Activated B cell treated with CpG ODN at 0.5 μM for 24 hours (primary cell): Measurements from ENCODE around the gene RHOJ. TPM values are rescaled to one million over a fixed set of nuclear protein-coding genes. Genes with fewer than 3 reads are reported as not detected.

Experiments used
- ATAC-seq: fragments of 200-7000 bp; cut with Tn5 transposase; one replicate; pipeline ENCODE4 v1.10.0; 2021; ENCODE audit warnings: low read depth, mild to moderate bottlenecking, moderate library complexity
- CTCF ChIA-PET: fragments of 350-600 bp; sonication (Branson Sonifier 250); formaldehyde crosslinking; loops from one replicate; lab custom pipeline; 2021; ENCODE audit warnings: antibody characterized with exemption; lab: Charles Lee
- POLR2A ChIA-PET: fragments of 350-600 bp; sonication (Branson Sonifier 250); formaldehyde crosslinking; loops from one replicate; lab custom pipeline; 2021; ENCODE audit warnings: antibody characterized with exemption; lab: Charles Lee
- DNase-seq: peaks from one replicate; pipeline ENCODE4 v3.0.0; 2022
- H3K27ac Mint-ChIP-seq: one replicate; pipeline ENCODE4 v1.8.0; 2020; ENCODE audit warnings: mixed read lengths
- H3K27me3 Mint-ChIP-seq: one replicate; pipeline ENCODE4 v1.8.0; 2021; ENCODE audit warnings: mixed read lengths
- H3K36me3 Mint-ChIP-seq: one replicate; pipeline ENCODE4 v1.8.0; 2021; ENCODE audit warnings: low read depth, mixed read lengths
- H3K4me1 Mint-ChIP-seq: one replicate; pipeline ENCODE4 v1.8.0; 2021; ENCODE audit warnings: mixed read lengths
- H3K4me3 Mint-ChIP-seq: one replicate; pipeline ENCODE4 v1.8.0; 2020; ENCODE audit warnings: mild to moderate bottlenecking, mixed read lengths
- H3K9me3 Mint-ChIP-seq: one replicate; pipeline ENCODE4 v1.8.0; 2020; ENCODE audit warnings: mixed read lengths
- intact Hi-C: fragments of 100-400 bp; cut with micrococcal nuclease; formaldehyde crosslinking; loops from one replicate; pipeline ENCODE4 v1.15.1; 2024
- total RNA-seq: library from RNA; stranded (reverse); gene quantifications from 2 replicates; pipeline ENCODE4 v1.2.3, GENCODE V29; 2022
- TF ChIP-seq, protein P1 (sequence below): fragments of 200-600 bp; IDR thresholded peaks from one replicate; pipeline ENCODE4 v1.8.0; 2022; ENCODE audit warnings: antibody characterized with exemption, mild to moderate bottlenecking

The RHOJ gene
- total RNA-seq, 1 donor from 2014 or later, result not detected

DNA sequence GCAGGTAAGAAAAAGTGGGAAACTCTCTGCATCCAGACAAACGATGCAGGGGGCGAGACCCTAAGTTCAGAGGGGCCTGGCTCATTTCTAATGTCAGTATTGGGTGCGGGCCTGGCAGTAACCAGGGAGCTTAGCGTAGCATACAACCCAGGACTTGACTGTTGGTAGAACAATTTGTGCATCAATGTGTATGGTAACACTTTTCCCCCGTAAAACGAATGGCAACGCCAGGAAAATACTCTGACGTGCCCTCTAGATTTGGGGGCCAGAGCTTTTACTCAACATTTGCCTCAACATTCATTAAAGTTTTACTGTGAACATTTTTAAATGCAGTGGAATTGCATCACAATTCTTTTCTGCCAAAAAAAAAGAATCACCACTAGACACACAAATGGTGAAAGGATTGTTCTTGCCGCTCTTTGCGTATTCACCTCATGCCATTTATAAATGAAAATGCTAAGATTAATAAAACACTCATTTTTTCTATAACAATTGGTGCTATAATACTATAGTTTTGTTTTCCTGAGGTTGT is 867 bp downstream of the RHOJ start:
- ATAC-seq (no peak), DNase-seq (no peak)
- intact Hi-C loops, result no loop called here
- H3K36me3 Mint-ChIP-seq, result no peaks in the 10 kb centered on the region
- peaks cover 4% of the 10 kb centered on the region for H3K27me3 Mint-ChIP-seq
- H3K9me3 Mint-ChIP-seq, result no peaks in the 10 kb centered on the region
- H3K27ac Mint-ChIP-seq, result no peak overlapping the region
- no peaks in the 10 kb centered on the region for H3K4me1 Mint-ChIP-seq
- ChIA-PET POLR2A (no interaction called here), CTCF (no interaction called here)
- TF ChIP-seq, protein P1, sequence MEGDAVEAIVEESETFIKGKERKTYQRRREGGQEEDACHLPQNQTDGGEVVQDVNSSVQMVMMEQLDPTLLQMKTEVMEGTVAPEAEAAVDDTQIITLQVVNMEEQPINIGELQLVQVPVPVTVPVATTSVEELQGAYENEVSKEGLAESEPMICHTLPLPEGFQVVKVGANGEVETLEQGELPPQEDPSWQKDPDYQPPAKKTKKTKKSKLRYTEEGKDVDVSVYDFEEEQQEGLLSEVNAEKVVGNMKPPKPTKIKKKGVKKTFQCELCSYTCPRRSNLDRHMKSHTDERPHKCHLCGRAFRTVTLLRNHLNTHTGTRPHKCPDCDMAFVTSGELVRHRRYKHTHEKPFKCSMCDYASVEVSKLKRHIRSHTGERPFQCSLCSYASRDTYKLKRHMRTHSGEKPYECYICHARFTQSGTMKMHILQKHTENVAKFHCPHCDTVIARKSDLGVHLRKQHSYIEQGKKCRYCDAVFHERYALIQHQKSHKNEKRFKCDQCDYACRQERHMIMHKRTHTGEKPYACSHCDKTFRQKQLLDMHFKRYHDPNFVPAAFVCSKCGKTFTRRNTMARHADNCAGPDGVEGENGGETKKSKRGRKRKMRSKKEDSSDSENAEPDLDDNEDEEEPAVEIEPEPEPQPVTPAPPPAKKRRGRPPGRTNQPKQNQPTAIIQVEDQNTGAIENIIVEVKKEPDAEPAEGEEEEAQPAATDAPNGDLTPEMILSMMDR, result no peak
- no peak overlapping the region for H3K4me3 Mint-ChIP-seq

DNA sequence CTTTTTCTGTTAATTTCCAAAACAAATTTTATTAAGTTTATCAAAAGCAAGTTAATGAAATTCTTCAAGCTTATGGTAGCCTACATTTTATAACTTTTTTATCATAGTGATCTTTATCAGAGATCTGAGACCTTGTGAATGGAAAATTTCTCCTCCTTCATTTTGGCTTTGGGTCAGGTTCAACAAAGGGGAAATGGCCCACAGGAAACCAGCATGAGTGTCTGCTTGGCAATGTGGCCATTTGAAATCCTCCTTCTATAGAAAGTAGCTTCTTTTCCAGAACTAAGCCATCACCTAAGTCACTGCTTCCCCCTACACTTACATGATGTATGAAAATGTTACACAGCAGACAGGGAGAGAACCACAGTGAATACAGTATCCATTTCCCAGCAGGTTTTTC is 1.6 kb downstream of the RHOJ start:
- TF ChIP-seq, protein P1, result no peak
- POLR2A ChIA-PET, result no interaction called here

DNA sequence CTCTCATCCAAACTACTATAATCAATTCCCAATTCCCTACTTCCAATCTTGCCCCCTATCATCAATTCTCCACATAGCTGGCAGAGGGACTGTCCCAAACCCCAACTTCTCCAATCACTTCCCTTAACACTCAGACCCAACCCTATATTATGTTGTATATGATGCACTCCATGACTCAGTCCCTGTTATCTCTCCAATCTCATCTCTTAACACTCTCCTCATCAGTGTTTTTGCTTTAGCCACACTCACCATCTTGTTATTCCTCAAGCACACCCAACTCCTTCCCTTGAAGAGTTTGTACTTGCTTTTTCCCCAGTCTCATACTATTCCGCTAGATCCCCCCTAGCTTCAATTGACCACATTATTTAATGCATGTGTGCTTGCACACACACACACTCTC is 4.9 kb downstream of the RHOJ start:
- CTCF ChIA-PET, result no interaction called here
- no peak for DNase-seq
- Mint-ChIP-seq H3K27me3 (no peaks in the 10 kb centered on the region), H3K27ac (no peak overlapping the region), H3K4me1 (no peaks in the 10 kb centered on the region), H3K4me3 (no peak overlapping the region), H3K9me3 (no peaks in the 10 kb centered on the region), H3K36me3 (no peaks in the 10 kb centered on the region)
- POLR2A ChIA-PET, result no interaction called here
- intact Hi-C loops, result no loop called here
- TF ChIP-seq, protein P1, result no peak
- no peak for ATAC-seq

More for the DNA sequence above, 1.6 kb downstream of the RHOJ start:
- H3K4me1 Mint-ChIP-seq, result no peaks in the 10 kb centered on the region
- H3K9me3 Mint-ChIP-seq, result no peaks in the 10 kb centered on the region
- H3K27ac Mint-ChIP-seq, result no peak overlapping the region
- DNase-seq (no peak), ATAC-seq (no peak)
- CTCF ChIA-PET, result no interaction called here
- no peak overlapping the region for H3K4me3 Mint-ChIP-seq
- H3K27me3 Mint-ChIP-seq, result peaks cover 2% of the 10 kb centered on the region
- no peaks in the 10 kb centered on the region for H3K36me3 Mint-ChIP-seq
- intact Hi-C loops, result no loop called here

DNA sequence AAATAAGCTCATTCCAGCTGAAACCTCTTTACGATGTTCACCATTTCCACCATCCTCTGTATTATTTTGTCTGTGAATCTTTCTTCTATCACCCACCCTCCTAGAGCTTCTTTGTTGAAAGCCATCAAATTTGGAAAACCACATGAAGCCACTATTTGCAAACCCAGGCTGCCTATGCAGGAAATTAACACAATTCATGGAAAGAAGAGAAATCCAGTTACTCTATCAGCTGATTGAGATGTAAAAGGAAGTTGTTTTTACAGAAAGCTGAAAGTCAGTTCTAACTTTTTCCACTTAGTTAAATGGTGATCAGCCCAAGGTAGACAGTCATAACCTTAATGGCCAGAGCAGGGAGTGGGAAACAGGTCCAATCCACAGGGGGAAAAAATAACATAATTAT is 6.6 kb downstream of the RHOJ start:
- Mint-ChIP-seq H3K27me3 (peaks cover 2% of the 10 kb centered on the region), H3K36me3 (no peaks in the 10 kb centered on the region), H3K4me1 (no peaks in the 10 kb centered on the region), H3K27ac (no peak overlapping the region), H3K4me3 (no peak overlapping the region), H3K9me3 (no peaks in the 10 kb centered on the region)
- ATAC-seq, result no peak
- intact Hi-C loops, result no loop called here
- TF ChIP-seq, protein P1, result no peak
- CTCF ChIA-PET, result no interaction called here
- no peak for DNase-seq
- POLR2A ChIA-PET, result no interaction called here

DNA sequence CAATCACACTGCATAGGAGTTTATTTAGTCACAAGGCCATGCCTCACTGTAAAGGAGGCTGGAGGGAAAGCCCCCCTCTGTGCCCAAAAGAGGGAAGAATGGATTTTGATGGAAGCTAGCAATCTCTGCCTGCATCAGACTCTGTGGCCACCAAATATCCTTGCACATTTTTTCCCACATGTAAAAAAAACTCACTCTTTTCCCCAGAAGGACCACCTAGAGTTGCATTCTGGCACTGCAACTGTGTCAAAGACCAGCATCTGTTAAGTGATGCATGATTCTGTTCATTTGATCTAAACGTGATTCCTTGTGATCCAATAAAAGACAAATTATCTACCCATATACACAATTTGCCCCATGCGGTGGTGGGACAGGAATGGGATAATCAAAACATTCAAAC is 8.0 kb downstream of the RHOJ start:
- H3K4me3 Mint-ChIP-seq, result no peak overlapping the region
- intact Hi-C loops, result no loop called here
- peaks cover 2% of the 10 kb centered on the region for H3K27me3 Mint-ChIP-seq
- H3K4me1 Mint-ChIP-seq, result no peaks in the 10 kb centered on the region
- no peak for DNase-seq
- CTCF ChIA-PET, result no interaction called here
- H3K36me3 Mint-ChIP-seq, result no peaks in the 10 kb centered on the region
- no peak overlapping the region for H3K27ac Mint-ChIP-seq
- ATAC-seq, result no peak
- TF ChIP-seq, protein P1, result no peak
- POLR2A ChIA-PET, result no interaction called here
- H3K9me3 Mint-ChIP-seq, result no peaks in the 10 kb centered on the region
